ENCODE measurements around the gene ZBTB14.

Gene ZBTB14

GRCh38 chr18:5295231-5295920 lies at the start of gene ZBTB14:
TSS of gene ZBTB14 (minus strand) at chr18:5295726. CDS start at chr18:5293246, 2,480 bp downstream.
- DNase-seq, result peak; percentile 70

GRCh38 chr18:5339202-5339834 lies 43.8 kb upstream of the ZBTB14 start:
- DNase-seq, result no peak

GRCh38 chr18:5334456-5335075 lies 39.0 kb upstream of the ZBTB14 start:
- DNase-seq, result no peak

GRCh38 chr18:5318061-5318700 lies 22.7 kb upstream of the ZBTB14 start:
- no peak for DNase-seq

- DNase-seq, result peak; percentile 45
Observed at GRCh38 chr18:5317186-5317585, 21.7 kb upstream of the ZBTB14 start.

- no peak for DNase-seq
Observed at GRCh38 chr18:5315838-5316237, 20.3 kb upstream of the ZBTB14 start.

GRCh38 chr18:5311301-5311989 lies 15.9 kb upstream of the ZBTB14 start:
- DNase-seq, result peak; percentile 64

- peak; percentile 66 for DNase-seq
Observed at GRCh38 chr18:5309888-5310470, 14.5 kb upstream of the ZBTB14 start.

GRCh38 chr18:5305835-5306234 lies 10.3 kb upstream of the ZBTB14 start:
- no peak for DNase-seq

GRCh38 chr18:5304232-5304631 lies 8.7 kb upstream of the ZBTB14 start:
- DNase-seq, result no peak

GRCh38 chr18:5303636-5304035 lies 8.1 kb upstream of the ZBTB14 start:
- no peak for DNase-seq

- DNase-seq, result no peak
Observed at GRCh38 chr18:5302606-5303005, 7.1 kb upstream of the ZBTB14 start.

- no peak for DNase-seq
Observed at GRCh38 chr18:5300476-5301010, 5.0 kb upstream of the ZBTB14 start.

GRCh38 chr18:5298156-5298852 lies 2.8 kb upstream of the ZBTB14 start:
- DNase-seq, result no peak

- DNase-seq, result no peak
Observed at GRCh38 chr18:5297597-5297996, 2.1 kb upstream of the ZBTB14 start.

GRCh38 chr18:5296706-5297320 lies 1.3 kb upstream of the ZBTB14 start:
- peak; percentile 77 for DNase-seq

- peak; percentile 97 for DNase-seq
Observed at GRCh38 chr18:5295981-5296705, 617 bp upstream of the ZBTB14 start.

GRCh38 chr18:5294457-5295230 lies 882 bp downstream of the ZBTB14 start:
- DNase-seq, result peak; percentile 77

GRCh38 chr18:5294113-5294456 lies 1.4 kb downstream of the ZBTB14 start:
- peak; percentile 24 for DNase-seq

GRCh38 chr18:5288517-5288935 lies 7.0 kb downstream of the ZBTB14 start:
- no peak for DNase-seq

Data from suppressor macrophage treated with lipopolysaccharide for 4 hours (primary cell).